ENCODE measurements around the gene NECAB3. TPM values are rescaled to one million over a fixed set of nuclear protein-coding genes. Genes with fewer than 3 reads are reported as not detected.

Gene NECAB3
- total and polyA plus RNA-seq, 2 of the 13 experiments (the other 11 are each of a cell fraction or from before 2014, with no cell fraction given): 61.5 to 65.5 TPM

- DNase-seq (ENCODE audit: low spot score) (no peak), ATAC-seq (no peak), FAIRE-seq (no peak)
- Histone ChIP-seq H3K79me2 (ENCODE audit: insufficient read depth, low read length) (no peaks in the 10 kb centered on the region), H3K9me3 (ENCODE audit: low read length) (no peaks in the 10 kb centered on the region), H3K9ac (ENCODE audit: insufficient read depth, low read depth, low read length) (no peak overlapping the region), H3K27ac (ENCODE audit: extremely low read length, insufficient read depth, low read length) (no peak overlapping the region), H3K27me3 (ENCODE audit: control insufficient read depth in 1 of 2, insufficient read depth in 2 of 2, low read length in 2 of 2) (no peaks in the 10 kb centered on the region), H3K36me3 (replicated peaks in 1 of 2; ENCODE audit: control insufficient read depth in 1 of 2, insufficient read depth in 2 of 2, low read length in 2 of 2) (peaks cover 26 to 70% of the 10 kb centered on the region in 2 experiments), H4K20me1 (ENCODE audit: insufficient read depth, low read length) (no peaks in the 10 kb centered on the region), H3K4me3 (replicated peaks in 1 of 3; ENCODE audit: insufficient read depth in 1 of 3, low read depth in 2 of 3, low read length in 3 of 3) (no peak overlapping the region), H2AFZ (ENCODE audit: low read length) (no peak overlapping the region), H3K4me2 (ENCODE audit: low read depth, low read length) (no peak overlapping the region), H3K4me1 (ENCODE audit: insufficient read depth, low read length) (no peaks in the 10 kb centered on the region)
- POLR2A ChIA-PET: no interaction called here
- CTCF ChIA-PET (ENCODE audit: low intra/inter-chr PET ratio, low total read pairs): no interaction called here
- intact Hi-C loops (cut with micrococcal nuclease; ENCODE audit: unreplicated experiment): no loop called here
- WGBS (ENCODE audit: low lambda C conversion rate): 97% methylated on average over 10 of the region's 10 CpGs
- no TSS peak for BruUV-seq (replicated peaks)
- no peak for TF ChIP-seq GPN1 (CRISPR knock-in tag; IDR thresholded peaks at IDR 0.05; ENCODE audit: borderline replicate concordance)
- no peak for TF ChIP-seq MXD4 (CRISPR knock-in tag; IDR thresholded peaks at IDR 0.05)
- TF ChIP-seq ZNF326 (CRISPR knock-in tag; IDR thresholded peaks at IDR 0.05; ENCODE audit: borderline replicate concordance): no peak
- in situ Hi-C loops (cut with HindIII; ENCODE audit: extremely low pct_ligation_motif_present, low pct_unique_long_range_greater_than_20kb): no loop called here
Measured at GRCh38 chr20:33629533-33629932, 44.7 kb downstream of the NECAB3 start.

GRCh38 chr20:33627577-33628216 lies 46.5 kb downstream of the NECAB3 start:
- ChIA-PET CTCF (ENCODE audit: low intra/inter-chr PET ratio, low total read pairs) (no interaction called here), POLR2A (no interaction called here)
- 97% methylated on average over 4 of the region's 4 CpGs for WGBS (ENCODE audit: low lambda C conversion rate)
- Histone ChIP-seq H3K4me2 (ENCODE audit: low read depth, low read length) (no peak overlapping the region), H3K9ac (ENCODE audit: insufficient read depth, low read depth, low read length) (no peak overlapping the region), H3K9me3 (ENCODE audit: low read length) (no peaks in the 10 kb centered on the region), H3K79me2 (ENCODE audit: insufficient read depth, low read length) (no peaks in the 10 kb centered on the region), H4K20me1 (ENCODE audit: insufficient read depth, low read length) (no peaks in the 10 kb centered on the region), H2AFZ (ENCODE audit: low read length) (no peak overlapping the region), H3K27me3 (ENCODE audit: control insufficient read depth in 1 of 2, insufficient read depth in 2 of 2, low read length in 2 of 2) (no peaks in the 10 kb centered on the region), H3K27ac (ENCODE audit: extremely low read length, insufficient read depth, low read length) (no peak overlapping the region), H3K4me3 (replicated peaks in 1 of 3; ENCODE audit: insufficient read depth in 1 of 3, low read depth in 2 of 3, low read length in 3 of 3) (no peak overlapping the region), H3K4me1 (ENCODE audit: insufficient read depth, low read length) (no peaks in the 10 kb centered on the region), H3K36me3 (replicated peaks in 1 of 2; ENCODE audit: control insufficient read depth in 1 of 2, insufficient read depth in 2 of 2, low read length in 2 of 2) (peaks cover 30 to 76% of the 10 kb centered on the region in 2 experiments)
- FAIRE-seq (peak; percentile 56), ATAC-seq (no peak), DNase-seq (ENCODE audit: low spot score) (no peak)
- no peak for TF ChIP-seq CHCHD3 (CRISPR knock-in tag; IDR thresholded peaks at IDR 0.05)
- TF ChIP-seq ZNF639 (CRISPR knock-in tag; conservative IDR thresholded peaks at IDR 0.05): no peak
- TF ChIP-seq REST (IDR thresholded peaks at IDR 0.05; ENCODE audit: borderline replicate concordance in 1 of 2, low read depth in 1 of 2, low read length in 2 of 2): no peak
- TF ChIP-seq TFDP1 (CRISPR knock-in tag; IDR thresholded peaks at IDR 0.05; ENCODE audit: borderline replicate concordance): no peak
- peak; percentile 95 for TF ChIP-seq ZNF7 (CRISPR knock-in tag; IDR thresholded peaks at IDR 0.05)
- intact Hi-C loops (cut with micrococcal nuclease; ENCODE audit: unreplicated experiment): no loop called here
- BruUV-seq (replicated peaks): no TSS peak
- in situ Hi-C loops (cut with HindIII; ENCODE audit: extremely low pct_ligation_motif_present, low pct_unique_long_range_greater_than_20kb): no loop called here
